HG02852 (cell line): Measurements from ENCODE around the gene BCDIN3D.

Source experiments
- ATAC-seq: cut with Tn5 transposase; IDR thresholded peaks from one replicate; pipeline ENCODE4 v1.9.1; 2021; ENCODE audit warnings: mild to moderate bottlenecking, moderate library complexity; ENCODE audit not compliant: unreplicated experiment

BCDIN3D gene

DNA sequence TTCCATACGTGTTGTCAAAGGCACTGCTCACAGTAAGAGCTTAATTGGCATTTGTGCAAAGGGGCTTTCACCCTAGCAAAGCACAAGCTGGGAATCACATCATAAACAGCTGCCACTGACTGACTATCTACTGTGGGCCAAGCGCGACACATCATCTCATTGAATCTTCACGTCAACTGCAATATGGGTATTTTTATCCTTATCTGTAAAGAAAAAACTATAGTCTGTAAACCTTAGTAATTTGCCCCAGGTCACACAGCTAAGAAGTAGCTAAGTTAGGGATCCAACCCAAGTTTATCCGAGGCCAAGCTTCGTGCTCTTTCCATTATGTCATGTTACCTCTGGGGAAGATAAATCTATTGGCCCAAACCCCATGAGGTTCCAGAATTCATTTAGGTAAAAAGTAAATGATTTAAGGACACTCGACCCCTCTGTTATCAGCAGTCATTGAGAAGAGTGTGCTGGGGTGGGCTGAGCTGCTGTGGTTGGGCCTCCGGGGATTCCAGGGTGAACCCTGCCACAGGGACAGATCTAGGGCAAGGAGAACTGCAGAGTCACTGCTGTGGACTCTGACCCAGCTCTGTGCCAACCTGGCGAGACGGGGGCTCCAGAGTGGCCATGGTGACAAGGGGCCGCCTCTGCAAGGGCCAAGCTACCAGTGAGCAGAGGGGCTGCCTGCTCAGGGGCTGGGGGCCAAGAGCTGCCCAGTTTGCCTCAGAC lies 42.3 kb downstream of the BCDIN3D start:
- ATAC-seq, result no peak

DNA sequence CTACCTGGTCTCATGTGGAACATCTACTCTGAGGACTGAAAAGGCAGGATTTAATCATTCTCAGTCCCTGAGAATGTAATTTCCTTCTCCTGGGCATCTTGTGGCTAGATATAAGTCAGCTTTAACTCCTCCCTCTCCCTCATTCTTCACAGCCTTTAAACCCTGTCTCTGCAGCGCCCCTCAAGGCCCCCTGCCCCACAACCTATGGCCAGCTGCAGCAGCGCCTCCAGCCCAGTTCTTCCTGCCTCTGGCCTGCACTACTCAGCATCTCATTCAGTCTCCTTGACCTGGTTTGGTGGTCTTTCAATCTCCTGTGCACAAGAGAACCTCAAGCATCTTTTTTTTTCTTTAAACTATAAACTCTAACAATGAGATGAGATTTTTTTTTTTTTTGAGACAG lies 44.0 kb downstream of the BCDIN3D start:
- no peak for ATAC-seq

DNA sequence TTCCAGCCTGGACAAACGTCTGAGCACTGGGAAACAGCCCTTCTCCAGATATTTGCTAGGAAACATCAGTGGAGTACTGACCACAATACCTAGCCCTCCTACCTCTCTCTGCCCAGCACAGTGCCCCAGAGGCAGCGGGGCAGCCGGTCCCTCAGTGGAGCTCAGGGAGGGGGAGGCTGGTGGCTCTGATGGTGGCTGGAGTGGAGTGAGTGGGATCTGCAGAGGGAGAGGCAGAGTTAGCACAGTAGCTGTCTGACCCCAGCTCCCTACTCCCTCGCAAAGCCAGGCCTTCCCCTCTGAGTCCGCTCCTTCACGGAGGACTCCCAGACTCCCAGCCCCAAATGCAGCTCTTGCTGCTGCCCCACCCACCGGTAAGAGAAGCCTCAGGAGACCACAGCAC lies 44.7 kb downstream of the BCDIN3D start:
- ATAC-seq, result no peak

DNA sequence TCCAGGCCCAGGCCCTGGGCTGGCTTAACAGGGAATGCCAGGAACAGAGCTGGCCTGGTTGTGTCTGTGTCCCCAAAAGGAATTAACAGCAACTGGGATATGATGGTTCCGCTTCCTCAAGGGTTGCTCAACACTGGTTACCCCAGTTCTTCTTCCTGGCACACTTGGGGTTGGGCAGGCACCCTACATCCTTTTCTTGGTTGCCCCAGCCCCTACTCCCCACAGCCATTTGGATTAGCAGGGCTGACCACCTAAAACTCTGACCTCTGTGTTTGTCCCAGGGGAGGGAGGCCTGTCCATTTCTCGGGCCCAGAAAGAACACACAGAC lies 45.5 kb downstream of the BCDIN3D start:
- no peak for ATAC-seq

DNA sequence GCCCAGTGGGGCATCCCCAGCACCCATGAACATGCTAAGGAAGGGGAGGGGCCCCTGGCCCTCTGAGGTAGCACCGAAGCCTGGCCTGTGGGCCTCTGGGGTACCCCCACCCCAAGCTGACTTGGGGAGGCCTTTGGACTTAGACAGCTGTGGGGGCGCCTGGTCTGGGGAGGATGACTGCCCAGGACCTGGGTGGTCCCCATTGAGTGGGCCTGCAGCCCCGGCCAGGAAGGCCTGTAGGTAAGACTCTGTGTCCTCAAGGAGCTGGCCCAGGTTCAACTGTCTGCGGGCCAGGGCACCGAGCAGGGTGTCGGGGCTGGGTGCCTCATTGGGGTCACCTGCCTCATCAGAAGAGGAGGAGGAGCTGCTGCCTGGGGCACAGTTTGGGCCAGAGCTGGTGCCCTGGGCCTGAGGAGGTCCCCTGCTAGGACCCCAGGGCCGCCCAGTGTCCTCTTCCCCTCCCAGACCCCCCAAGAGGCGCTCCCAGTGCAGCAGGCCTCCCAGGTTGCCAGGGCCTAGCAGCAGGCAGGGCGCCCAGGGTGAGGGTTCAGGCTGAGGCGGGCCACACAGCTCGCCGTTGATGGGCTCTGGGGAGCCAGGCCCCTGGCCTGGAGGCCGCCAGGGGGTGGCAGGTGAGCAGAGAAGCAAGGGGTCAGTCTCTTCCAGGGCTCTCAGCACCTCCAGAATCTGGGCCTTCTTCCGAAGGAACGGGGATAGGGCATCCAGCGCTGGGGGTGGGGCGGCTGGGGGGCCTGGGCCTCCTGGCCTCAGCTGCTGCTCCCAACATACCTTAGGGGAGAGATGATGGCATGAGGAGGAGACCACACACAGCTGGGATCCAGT lies 46.1 kb downstream of the BCDIN3D start:
- ATAC-seq, result no peak

DNA sequence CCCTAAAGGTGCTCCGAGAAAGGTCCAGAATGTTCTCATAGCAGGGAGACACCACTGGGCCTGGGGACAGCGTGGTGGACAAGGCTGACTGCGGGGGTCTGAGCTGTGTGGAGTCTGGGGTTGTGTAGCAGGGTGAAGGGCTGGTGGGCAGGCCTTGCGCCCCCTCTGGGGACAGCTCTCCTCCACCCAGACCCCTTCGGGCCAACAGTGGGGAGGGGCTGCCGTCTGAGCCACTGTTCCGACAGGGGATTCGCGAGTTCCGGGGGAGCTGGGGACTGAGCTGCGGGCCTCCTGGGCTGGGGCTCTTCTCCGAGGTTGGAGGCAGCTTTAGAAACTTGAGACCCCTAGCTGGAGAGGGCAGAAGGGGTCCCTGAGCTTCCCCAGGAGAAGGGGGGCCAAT lies 46.8 kb downstream of the BCDIN3D start:
- no peak for ATAC-seq

DNA sequence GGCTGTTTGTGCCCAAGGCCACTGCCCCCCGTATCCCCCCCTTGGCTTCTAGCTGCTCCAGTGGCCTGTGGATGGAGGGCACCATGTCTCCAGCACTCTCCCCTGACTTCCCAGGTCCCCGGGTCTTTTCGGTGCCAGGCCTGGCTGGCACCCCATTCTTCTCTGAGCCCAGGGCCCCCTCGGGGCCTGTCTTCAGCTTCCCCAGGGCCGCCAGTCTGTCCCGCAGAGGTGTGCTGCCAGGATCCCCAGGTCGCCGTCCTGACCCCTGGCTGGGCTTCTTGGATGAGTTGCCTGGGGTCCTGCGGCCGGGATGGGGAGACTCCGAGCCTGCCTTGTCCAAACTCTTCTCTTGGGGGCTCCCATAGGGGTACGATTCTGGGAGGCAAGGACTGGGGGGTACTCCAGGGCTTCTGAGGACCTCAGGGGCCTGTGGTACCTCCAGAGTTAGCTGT lies 47.2 kb downstream of the BCDIN3D start:
- ATAC-seq, result no peak

DNA sequence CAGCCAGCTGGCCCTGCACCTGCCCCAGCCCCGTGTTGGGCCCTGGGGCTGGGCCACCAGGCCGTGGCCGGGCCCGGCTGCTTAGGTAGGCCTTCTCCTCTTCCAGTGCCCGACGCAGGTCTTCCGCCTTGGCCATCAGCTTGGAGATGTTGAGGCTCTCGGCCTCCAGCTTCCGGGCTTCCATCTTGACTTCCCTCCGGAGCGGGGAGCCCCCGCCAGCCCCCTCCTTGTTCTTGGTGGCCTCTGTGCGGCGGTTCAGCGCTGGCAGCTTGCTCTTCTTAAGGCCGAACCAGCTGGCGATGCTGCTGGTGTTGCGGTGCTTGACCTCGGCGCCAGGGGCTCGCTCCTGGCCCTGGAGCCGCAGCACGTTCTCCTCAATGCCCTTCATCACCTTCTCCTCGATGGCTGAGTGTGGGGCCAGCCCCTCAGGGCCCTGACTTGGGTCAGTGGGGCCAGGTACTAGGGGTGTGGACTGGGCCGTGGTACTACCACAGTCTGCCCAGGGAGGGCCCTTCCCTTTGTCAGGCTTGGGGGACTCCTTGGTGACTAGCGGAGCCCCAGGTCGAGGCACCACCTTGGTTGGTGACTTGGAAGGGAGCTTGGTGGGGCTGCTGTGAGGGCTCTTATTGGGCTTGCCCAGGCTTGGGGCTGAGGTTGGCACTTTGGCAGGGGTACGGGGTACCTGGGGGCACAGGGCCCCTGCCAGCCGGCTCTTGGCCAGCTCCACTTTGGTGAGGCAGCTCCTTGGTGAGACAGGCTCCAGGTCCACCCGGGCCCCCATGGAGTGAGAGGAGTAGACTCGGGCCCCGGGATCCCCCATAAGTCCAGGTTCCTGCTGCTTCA lies 47.9 kb downstream of the BCDIN3D start:
- no peak for ATAC-seq

DNA sequence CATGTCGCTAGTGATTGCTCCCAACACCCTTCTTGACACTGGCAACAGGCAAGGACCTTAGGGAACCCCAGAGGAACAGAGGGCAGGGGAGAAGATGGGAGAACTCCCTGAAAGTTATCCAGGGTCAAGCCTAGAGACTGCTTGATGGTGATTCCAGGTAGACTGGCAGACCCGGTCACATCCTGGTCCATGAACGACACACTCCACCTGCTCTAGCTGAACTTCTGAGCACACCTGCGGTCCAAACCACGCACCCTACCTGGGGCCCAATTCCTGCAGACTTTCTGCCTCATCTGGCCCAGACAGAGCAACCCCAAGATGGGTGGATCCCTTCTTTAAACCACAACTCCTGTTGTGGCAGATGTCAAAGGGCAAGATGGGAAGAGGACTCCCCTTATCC lies 48.9 kb downstream of the BCDIN3D start:
- ATAC-seq, result no peak

DNA sequence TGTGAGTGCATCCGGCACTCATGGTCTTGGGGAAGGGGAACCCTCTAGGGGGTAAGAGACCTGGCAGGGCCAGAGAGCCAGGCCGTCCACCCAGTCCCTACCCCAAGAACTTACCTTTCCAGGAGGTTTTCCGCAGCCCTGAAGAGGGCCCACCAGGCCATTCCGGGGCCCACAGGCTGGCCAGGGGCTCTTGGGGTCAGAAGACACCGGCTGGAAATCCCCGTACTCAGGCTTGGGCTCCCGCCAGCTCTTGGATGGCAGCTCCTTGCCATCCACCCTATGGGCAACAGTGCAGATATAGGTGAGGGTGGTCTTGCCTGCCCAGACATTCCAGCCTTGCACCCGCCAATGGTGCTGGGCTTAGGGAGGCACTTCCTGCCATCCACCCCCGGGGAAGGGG lies 49.3 kb downstream of the BCDIN3D start:
- ATAC-seq, result no peak

DNA sequence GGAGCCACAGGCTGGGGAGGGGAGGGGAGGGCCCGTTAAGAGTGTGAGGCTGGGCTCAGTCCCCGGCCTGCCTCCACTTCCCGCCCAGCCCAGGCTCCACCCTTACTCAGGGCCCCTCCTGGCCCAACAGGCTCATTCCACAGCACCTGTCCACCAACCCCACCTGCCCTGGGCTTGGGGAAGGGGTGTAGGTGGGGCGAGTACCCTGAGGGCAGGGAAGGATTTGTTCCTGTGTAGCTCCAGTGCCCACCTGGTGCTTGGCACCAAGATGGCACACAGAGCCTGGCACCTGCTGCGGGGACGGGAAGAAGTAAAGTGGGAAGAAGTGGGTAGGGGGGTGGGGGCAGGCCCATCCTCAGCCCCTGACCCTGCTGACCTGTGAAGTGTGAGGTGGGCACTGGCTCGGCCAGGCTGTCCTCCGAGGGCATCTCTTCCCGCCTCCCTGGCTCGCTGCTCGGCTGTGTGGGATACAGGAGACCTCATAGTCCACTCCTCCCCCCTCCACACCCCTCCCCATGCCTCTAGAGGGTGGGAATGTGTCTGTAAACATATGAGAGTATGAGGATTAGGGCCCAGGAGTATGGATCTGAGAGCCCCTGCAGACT lies 49.8 kb downstream of the BCDIN3D start:
- ATAC-seq, result no peak

DNA sequence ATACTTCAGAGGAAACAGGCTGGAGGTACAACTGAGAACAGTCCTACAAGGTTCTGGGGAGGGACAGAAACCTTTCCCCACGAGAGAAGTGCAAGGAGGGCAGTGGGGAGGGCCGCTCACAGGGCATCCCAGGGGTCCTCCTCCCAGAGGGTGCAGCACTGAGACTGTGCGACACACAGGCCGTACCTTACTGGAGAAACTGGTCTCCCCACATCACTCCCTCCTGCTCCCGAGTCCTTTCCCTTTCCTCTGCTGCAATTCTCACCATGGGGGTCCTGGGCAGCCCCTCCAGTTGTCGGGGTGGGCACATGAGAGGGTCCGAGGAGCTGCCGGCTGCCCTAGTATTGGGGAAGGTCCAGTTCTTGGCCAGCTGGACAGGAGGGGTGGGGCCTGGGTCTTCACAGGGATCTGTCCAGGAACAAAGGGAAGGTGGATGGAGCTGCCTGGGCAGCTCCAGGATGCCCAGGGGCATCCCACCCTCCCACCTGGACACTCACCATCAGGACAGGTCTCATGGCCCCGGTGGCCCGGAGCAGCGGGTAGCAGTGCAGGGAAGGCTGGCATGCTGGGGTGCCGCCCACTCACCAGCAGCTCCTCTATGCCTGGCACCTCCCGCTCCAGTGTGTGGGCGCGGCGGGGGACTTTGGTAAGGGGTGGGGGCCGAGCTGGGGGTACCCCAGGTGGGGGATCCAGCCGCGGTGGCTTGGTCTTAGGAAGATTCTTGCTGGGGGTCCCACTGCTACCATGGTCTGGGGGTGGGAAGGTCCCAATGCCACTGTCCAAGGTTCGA lies 50.5 kb downstream of the BCDIN3D start:
- no peak for ATAC-seq

DNA sequence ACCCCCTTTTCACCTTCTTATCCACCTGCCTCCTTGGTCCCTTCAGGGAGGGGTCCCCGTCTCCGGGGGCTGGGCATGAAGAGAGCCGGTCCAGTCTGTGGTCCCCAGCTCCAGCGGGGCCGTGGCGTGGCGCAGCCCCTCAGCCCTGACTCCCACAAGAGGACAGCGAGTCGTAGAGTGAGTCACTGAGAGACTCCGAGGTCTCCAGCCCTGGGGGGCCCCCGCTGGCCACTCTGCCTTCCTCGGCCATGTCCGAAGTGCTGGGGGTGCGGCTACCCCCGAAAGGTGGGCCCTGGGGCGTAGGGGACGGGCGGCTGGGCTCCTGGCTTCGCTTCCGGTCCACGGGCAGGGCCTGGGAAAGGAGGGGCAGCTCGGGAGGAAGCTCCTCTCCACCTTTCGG lies 51.2 kb downstream of the BCDIN3D start:
- ATAC-seq, result no peak

DNA sequence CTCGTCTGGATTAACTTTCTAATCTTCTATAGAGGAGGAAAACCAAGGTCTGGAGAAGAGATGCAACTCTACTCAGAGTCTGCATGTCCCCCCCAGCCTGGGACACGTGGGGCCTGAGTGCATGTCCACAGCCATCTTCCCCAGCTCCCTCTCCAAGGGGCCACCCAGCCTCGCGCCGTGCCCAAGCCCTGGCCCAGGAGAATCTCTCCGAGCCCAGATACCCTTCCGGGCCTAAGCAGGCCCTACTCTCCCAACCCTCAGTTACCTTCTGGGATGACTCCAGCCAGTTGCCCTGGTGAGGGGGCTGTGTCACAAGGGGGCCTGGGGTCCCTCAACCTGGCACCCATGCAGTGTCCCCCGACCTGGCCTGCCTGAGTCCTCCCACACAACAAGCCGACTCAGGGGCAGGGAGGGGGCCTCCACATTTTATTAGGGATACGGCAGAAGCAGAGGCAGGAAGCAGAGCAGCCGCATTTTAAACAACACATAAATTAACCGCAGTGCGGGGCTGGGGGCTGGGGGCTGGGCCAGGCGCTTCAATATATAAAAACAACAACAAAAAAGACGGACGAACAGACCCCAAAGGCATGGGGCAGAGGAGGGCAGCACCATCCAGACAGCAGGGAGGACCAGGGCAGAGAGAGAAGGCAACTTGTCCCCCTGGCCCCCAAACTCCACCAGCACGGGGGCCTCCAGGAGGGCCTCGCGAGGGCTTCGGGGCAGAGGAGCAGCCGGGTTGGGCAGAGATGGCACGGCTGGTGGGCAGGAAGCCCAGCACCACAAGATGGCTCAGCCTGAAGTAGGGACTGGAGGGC lies 52.0 kb downstream of the BCDIN3D start:
- no peak for ATAC-seq

DNA sequence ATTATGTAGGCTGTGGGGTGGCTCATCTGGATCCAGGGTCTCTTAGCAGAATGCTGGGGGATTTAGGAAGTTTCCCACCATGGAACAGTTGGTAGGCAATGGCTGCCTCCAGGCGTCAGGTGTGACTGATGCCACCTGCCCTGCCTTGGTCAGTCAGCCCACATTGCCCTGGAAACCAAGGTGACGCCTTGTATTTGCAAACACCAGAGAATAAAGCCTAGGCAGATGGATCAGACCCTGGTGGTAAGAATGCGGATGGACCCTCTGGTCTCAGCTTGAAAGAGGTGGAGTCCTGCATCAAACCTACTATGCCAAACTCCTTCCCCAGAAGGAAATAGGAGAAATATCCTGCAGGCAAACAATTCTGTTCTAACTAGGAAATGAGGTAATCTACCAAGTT lies 52.9 kb downstream of the BCDIN3D start:
- no peak for ATAC-seq

DNA sequence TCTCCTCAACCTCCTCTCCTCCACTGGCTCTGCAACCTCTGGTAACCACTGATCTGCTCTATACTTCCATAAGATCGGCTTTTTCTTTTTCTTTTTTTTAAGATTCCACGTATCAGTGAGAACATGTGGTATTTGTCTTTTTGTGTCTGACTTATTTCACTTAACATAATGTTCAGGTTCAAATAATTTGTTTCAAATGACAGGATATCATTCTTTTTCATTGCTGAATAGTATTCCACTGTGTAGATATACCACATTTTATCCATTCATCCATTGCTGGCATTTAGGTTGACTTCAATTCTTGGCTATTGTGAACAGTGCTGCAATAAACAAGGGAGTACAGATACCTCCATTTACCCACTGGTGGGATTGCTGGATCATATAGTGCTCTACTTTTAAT lies 55.2 kb downstream of the BCDIN3D start:
- no peak for ATAC-seq
